Ishikawa (cell line): ENCODE data around the gene PSMD11.

Experiments
- CEBPB ChIP-seq: IDR thresholded peaks from 2 replicates; pipeline ENCODE4 v1.6.1; 2012
- CREB1 ChIP-seq: IDR thresholded peaks from 2 replicates; pipeline ENCODE4 v1.6.1; 2012; ENCODE audit warnings: low read depth
- EGR1 ChIP-seq: IDR thresholded peaks from 2 replicates; pipeline ENCODE4 v1.6.1; 2012
- EP300 ChIP-seq: IDR thresholded peaks from 2 replicates; pipeline ENCODE4 v1.6.1; 2012; ENCODE audit warnings: borderline replicate concordance
- FOXM1 ChIP-seq: IDR thresholded peaks from 2 replicates; pipeline ENCODE4 v1.6.1; 2012; ENCODE audit warnings: low read depth, borderline replicate concordance
- MAX ChIP-seq: IDR thresholded peaks from 2 replicates; pipeline ENCODE4 v1.6.1; 2012
- NFIC ChIP-seq: IDR thresholded peaks from 2 replicates; pipeline ENCODE4 v1.6.1; 2012
- RAD21 ChIP-seq: IDR thresholded peaks from 2 replicates; pipeline ENCODE4 v1.6.1; 2012; ENCODE audit warnings: low read depth
- REST ChIP-seq: IDR thresholded peaks from 2 replicates; pipeline ENCODE4 v1.6.1; 2012; ENCODE audit warnings: low read depth, mild to moderate bottlenecking
- TAF1 ChIP-seq: IDR thresholded peaks from 2 replicates; pipeline ENCODE4 v1.6.1; 2012; ENCODE audit warnings: low read depth, mild to moderate bottlenecking
- TCF12 ChIP-seq: IDR thresholded peaks from 2 replicates; pipeline ENCODE4 v1.6.1; 2012; ENCODE audit warnings: low read depth
- TEAD4 ChIP-seq: IDR thresholded peaks from 2 replicates; pipeline ENCODE4 v1.6.1; 2012
- YY1 ChIP-seq: IDR thresholded peaks from 2 replicates; pipeline ENCODE4 v1.6.1; 2012; ENCODE audit warnings: low read depth
- ZBTB7A ChIP-seq: IDR thresholded peaks from 2 replicates; pipeline ENCODE4 v1.6.1; 2012; ENCODE audit warnings: low read depth
- TF ChIP-seq, protein P1 (sequence below): IDR thresholded peaks from 2 replicates; pipeline ENCODE4 v1.6.1; 2012

The PSMD11 gene

GRCh38 chr17:32488604-32489180, 44.4 kb downstream of the PSMD11 start:
- TF ChIP-seq TAF1: no peak
- no peak for TF ChIP-seq NFIC
- TF ChIP-seq TEAD4: no peak
- TF ChIP-seq MAX: no peak
- TF ChIP-seq, protein P1, sequence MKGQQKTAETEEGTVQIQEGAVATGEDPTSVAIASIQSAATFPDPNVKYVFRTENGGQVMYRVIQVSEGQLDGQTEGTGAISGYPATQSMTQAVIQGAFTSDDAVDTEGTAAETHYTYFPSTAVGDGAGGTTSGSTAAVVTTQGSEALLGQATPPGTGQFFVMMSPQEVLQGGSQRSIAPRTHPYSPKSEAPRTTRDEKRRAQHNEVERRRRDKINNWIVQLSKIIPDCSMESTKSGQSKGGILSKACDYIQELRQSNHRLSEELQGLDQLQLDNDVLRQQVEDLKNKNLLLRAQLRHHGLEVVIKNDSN: no peak
- no peak for TF ChIP-seq YY1
- no peak for TF ChIP-seq CREB1
- no peak for TF ChIP-seq CEBPB
- TF ChIP-seq REST: no peak
- TF ChIP-seq EGR1: no peak
- TF ChIP-seq ZBTB7A: no peak
- no peak for TF ChIP-seq RAD21
- TF ChIP-seq FOXM1: no peak
- TF ChIP-seq TCF12: no peak
- no peak for TF ChIP-seq EP300

GRCh38 chr17:32489320-32490100, 45.2 kb downstream of the PSMD11 start:
- no peak for TF ChIP-seq RAD21

GRCh38 chr17:32490101-32490482, 45.8 kb downstream of the PSMD11 start:
- TF ChIP-seq YY1: no peak
- no peak for TF ChIP-seq ZBTB7A
- TF ChIP-seq REST: no peak
- TF ChIP-seq FOXM1: no peak

DNA sequence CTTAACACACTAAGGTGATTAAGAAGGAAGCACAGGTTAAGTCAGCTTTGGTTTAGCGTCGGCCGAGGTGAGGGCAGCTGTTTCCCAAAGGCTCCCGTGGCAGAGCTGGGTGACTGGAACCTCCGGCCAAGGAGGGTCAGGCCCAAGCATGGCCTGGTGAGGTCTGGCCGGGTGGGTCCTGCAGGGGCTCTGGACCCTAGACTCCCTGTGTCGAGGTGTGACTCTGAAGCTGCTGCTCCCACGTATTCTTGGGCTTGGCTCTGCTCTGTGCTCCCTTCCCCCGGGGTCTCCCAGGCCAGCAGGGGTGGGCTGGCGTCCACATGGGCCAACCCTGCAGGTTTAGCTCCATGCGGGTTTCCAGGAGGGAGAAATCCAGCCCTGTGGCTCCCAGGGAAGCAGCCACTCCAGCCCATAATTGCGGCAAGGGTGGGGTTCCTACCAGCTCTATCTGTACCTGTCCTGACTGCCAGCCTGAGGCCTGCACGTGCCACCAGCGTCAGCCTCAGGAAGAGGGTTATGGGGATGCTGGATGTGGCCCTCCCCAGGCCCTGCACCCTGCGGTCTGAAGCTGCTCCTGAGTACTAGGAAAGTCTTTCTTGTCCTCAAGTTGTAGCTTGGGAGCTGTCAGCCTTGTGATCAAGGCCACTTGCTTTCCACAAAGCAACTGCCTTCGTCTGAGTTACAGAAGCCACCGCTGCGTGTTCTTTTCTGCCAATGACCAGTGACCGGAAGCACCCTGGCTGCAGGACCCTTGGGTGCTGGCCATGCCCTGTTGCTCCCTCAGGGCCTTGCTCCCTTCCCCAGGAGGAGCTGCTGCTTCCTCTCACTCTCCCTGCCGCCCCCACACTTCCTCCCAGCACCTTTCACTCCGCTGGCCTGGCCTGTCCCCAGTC, 47.3 kb downstream of the PSMD11 start:
- TF ChIP-seq EP300 (no peak), YY1 (no peak), CREB1 (no peak), EGR1 (0 out of 2 replicates have a peak, but pooled peaks have one; percentile 52)

- no peak for TF ChIP-seq NFIC
- no peak for TF ChIP-seq REST
- no peak for TF ChIP-seq TAF1
Observed at GRCh38 chr17:32492264-32492589, 47.9 kb downstream of the PSMD11 start.
